IPS DF 4.7 (cell line): ENCODE data around the gene PHETA2.
"Not testable (repeated sequence)": the region's sequence is repeated elsewhere in the genome, so short reads cannot be mapped to it uniquely, and the experiment has no call there.

Source experiments
- DNase-seq: peaks from one replicate; pipeline ENCODE4 v3.0.0-alpha.2; 2013; ENCODE audit warnings: low spot score; ENCODE audit errors: extremely low read depth

PHETA2 gene

DNA sequence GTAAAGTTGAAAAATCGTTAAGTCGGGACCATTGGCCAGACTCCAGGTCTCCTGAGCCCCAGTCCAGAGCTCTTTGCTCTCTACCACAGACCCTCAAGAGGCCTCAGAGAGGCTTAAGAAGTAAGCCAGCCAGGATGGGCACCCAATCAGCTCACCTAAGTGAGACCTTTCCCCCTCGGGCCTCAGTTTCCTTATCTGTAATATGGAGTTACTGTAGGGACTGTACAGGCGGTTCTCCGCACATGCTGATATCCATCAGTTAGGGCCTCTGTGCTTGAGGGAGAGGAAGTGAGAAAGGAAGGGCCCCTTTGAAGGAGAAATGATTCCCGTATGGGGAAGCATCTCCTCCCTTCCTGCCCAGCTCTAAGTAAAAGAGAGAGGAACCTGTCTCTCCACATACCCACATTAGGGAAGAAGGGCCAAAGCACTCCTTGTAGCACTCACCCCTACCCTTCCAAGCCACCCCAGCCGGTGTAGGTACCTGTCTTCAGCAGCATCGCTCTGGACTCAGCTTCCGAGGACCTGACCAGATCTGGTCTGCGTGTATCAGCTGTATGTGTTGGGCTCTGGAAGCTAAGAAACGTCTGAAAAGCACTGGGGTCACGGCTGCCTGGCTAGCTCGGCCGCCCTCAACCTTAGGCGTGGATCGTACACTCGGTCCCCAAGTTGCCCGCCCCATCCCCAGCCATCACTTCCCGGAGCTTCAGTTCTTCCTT is 4.1 kb upstream of the PHETA2 start:
- no peak for DNase-seq

DNA sequence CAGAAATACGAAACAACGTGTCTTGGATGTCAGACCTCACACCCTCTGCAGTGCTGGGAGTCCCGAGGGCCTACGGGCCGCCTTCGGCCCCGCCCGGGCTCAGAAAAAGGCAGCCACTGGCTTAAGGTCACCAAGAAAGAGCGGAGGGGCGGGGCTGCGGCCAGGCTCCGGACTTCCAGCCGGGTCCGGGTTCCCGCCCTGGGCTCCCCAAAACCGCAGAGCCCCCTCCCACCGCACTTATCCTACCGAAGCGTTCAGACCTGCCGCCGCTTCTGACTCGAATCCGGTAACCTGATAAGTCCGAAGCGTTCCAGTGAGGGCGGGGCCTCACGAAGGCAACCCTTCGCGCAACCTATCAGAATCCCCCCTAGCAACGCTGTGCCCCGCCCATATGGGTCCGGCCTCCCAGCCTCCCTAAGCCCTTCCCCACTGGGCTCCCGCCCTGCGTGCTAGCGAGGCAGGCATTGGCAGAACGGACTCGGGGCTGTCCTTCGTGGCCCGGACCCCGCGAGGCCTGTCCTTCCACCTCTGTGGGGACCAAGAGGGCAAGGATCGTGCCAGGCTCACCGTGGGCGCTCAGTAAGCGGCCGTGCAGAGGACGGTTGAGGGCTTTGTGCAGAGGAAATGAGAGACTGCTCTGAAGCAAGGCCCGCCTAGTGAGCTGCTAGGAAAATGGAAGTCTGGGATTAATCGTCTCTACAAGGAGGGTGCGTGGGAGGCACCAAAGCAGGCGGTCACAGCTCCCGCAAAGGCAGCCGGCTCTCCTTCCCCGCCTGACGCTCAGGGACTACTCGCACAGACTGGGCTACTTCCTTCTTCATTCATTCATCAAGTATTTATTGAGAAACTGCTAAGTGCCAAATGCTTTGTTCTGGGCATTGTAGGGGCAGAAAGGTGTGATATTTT is 3.3 kb upstream of the PHETA2 start, which contains the start of gene NAGA:
NAGA (minus strand) TSS at position 296 of the 906 bp plus-strand sequence. CDS start 515 bp downstream, outside the sequence.
- peak; percentile 78 for DNase-seq

DNA sequence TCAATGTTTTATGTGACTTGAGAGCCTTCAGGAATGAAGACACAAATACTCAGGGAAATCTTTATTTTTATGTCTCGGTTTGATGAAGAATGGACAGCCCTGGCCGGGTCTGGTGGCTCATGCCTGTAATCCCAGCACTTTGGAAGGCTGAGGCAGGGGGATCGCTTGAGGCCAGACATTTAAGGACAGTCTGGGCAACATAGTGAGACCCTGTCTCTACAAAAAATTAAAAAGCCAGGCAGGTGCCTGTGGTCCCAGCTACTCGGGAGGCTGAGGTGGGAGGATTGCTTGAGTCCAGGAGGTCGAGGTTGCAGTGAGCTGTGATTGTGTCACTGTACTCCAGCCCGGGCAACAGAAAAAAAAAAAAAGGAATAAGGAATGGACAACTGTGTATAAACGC is 2.5 kb upstream of the PHETA2 start:
- DNase-seq: not testable (repeated sequence)

DNA sequence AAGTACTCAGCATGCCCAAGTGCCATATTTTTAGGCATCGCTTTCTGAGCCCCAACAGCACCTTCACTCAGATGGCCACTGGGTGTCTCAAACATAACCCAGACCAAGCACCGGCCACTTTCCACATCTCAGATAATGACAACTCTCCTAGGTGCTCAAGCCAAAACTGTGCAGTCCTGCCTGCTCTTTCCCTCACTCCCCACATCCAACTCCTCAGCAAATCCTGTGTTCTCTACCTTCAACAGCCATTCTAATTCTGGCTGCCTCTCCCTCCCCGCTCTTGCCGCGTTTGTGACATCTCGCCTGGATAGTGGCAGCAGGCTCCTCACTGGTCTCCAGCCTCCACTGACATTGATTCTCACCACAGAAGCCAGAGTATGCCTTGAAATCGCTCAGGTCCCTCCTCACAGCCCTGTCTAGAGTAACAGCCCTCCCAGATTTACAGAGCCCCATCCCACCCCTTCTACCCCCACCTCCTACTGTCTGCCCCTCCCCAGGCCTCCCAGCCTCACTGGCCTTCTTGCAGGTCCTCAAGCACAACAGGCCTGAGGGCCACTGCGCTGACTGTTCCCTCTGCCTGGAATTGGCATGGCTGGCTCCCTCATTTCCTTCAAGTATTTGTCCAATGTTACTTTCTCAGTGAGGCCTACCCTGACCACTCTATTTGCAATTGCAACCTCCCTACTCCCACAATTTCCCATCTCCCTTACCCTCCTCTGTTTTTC is 1.3 kb upstream of the PHETA2 start:
- no peak for DNase-seq

DNA sequence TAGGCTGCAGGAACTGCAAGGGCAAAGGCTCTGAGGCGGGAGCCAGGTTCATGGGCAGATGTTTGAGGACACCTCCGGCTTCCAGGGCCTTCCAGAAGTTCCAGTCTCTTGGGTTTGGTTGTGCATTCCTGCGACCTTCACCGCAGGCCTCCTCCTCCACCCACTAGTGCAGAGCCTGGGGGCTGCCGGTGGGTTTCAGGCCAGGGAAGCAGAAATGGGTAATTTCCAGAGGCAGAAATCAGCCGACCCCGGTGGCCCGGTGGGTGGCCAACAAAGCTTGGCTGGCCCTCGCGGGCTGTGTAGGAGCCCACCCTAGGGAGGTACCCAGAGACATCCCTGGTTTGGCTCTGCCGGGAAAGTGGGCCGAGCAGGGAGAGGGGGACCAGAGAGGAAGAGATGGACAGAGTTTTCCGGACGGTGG is 417 bp upstream of the PHETA2 start:
- no peak for DNase-seq

DNA sequence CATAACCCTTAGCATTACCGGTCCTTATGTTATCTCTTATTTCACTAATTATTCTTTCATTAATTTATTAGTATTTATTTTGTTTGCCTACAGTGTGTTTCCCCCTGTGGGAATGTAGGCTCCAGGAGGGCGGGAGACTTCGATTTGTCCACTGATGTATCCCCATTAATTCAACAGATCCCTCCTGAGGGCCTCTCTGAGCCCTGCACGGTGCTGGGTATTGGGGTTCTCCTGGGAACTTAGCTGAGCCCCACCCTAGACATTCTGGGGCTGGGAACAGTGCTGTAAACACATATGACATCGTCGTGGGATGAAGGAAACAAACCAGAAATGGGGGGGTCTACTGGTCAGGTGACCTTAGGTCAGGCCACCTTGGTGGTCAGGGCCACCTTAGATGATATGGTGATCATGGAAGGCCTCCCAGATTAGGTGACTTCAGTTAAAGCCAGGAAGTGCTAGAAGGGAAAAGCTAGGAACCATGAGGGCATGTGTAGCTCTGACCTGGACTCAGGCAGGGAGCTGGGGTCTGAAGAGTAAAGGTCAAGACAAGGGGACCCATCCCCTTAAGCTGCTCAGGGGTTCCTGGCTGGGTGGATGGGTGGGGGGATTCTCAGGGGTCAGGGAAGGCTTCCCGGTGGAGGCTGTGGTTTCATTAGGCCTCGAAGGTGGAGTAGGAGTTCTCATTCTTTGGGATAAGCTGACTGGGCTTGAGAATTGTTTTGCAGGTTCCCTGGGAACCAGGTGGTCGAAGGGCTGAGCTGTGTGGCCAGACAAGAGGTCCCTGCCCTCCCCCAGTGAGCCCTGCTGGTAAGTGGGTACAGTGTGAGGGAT is 1.0 kb downstream of the PHETA2 start:
- DNase-seq: no peak

DNA sequence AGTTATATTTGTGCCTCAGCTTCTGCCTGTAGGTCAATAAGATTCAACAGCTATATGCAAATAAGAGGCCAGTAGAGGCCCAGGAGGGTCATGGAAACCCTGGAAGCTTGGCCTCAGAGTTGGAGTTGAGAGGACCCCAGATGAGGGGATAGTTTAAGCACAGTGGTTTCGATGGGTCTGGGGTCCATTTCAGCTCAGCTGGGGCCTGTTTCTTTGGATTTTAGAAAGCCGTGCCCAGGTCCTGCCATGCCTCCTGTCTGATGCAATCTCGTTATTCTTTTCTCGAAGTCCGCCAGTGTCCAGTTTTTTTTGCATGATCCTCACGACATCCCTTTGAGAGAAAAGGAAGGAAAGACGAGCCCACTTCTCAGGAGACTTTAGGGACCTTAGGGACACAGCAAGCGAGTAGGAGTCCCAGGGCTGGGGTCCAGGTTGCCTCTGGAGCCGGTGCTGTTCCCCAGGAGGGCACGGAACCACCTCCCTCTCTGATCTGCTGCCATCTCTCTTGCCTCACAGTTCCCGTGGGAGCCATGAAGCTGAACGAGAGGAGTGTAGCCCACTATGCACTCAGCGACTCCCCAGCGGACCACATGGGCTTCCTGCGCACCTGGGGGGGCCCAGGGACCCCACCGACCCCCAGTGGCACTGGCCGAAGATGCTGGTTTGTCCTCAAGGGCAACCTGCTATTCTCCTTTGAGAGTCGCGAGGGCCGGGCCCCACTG is 2.9 kb downstream of the PHETA2 start:
- no peak for DNase-seq

DNA sequence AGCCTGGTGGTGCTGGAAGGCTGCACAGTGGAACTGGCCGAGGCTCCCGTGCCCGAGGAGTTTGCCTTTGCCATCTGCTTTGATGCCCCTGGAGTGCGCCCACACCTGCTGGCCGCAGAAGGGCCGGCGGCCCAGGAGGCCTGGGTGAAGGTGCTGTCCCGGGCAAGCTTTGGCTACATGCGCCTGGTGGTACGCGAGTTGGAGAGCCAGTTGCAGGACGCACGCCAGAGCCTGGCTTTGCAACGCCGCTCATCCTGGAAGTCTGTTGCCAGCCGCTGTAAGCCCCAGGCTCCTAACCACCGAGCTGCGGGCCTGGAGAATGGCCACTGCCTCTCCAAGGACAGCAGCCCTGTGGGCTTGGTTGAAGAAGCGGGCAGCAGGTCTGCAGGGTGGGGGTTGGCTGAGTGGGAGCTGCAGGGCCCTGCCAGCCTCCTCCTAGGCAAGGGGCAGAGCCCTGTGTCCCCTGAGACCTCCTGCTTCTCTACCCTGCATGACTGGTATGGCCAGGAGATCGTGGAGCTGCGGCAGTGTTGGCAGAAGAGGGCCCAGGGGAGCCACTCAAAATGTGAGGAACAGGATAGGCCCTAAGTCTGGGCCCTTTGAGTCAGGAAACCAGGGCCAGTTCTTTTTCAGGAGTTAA is 3.6 kb downstream of the PHETA2 start:
- DNase-seq: no peak

DNA sequence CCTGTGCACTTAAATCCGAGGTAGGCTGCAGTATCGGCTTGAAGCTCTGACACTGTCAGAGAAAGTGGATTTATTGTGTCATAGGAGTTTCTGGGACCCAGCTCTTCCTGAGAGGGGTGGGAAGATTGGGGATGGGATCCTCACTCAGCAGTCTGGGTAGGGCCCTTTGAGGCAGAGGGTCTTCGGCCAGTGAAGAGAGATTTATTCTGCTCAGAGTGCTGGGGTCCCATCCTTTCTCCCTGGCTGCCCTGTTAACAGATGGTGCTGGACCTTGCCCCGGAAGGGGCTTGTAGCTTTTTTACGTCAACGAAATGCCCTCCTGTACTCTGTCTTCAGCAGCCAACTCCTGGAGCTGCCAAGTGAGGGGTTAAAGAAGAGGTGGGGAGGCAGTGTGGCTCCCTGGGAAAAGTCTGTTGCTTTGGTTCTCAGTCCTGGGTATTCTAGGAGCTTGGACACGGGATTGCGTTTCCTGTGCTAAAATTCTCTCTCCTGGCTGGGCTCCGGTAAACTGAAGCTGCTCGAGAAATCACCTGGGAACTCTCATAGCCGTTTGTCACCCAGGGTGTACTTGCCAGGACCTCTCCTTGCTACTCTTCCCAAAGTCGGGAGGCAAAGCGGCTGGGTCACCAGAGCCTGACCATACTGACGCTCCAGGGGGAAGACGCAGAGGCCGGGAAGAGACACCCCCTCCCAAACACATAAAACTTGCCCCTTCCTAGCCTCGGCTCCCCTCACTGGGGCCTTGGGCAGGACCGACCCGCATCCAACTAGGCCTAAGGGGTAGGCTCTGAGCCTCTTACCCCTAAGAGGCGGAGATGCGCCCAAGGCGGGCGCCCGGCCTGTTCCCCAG is 4.6 kb downstream of the PHETA2 start:
- DNase-seq: no peak

DNA sequence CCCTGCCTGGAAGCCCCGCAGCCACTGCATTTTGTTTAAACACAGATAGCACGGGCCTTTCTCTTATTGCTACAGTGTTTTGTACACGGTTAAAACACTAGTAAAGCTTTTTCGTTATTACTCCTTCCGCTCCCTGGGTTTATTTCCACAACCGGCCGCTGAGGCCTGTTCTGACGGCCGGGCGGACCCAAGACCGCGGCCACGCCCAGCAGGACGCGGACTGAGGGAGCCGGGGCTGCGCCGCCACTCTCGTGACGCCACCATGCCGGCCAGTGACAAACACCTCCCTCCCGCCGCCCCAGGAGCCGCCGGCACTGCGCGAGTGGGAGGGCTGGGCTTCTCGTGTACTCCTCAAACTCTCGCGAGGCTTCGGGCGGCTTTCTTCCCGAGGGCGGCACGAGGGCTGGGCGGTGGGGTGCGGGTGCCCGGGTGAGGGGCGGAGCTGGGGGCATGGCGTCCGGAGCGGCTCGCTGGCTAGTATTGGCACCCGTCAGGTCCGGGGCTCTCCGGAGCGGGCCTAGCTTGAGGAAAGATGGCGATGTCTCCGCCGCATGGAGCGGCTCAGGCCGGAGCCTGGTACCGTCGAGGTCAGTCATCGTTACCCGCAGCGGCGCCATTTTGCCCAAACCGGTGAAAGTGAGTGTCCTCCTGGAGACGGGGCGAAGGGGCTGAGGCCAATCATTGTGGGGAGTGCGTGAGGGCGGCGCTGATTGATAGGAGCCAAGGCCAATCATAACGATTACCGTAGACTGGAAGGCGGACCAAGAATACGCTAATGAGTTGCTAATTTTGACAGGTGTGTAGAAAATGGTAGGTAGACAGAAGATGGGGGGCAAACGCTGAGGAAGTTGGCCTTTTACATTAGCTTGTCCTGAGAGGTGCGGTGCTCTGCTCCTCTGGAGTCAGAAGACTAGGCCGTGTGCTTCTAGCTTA is 5.5 kb downstream of the PHETA2 start, which contains the start of gene SMDT1:
SMDT1 (plus strand) TSS at position 382 of the 933 bp plus-strand sequence; CDS start at position 451, 69 bp downstream.
- DNase-seq: peak; percentile 95

DNA sequence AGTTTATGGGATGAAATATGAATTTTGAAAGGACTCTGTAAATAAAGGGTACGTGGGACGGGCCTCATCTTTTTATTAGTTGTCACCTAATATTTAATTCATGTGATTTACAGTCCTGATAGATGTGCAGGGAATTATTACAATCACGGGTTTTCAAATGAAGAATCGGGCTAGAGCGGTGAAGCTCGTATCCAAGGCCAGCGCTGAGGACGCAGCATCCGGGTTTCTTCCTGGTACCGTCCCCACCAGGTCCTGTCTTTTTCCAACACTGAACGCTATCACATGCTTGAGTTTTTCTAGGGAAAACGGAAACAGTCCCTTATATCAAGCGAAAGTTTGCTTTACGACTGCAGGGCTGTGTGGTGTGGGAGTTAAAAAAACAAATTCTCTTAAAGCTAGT is 6.2 kb downstream of the PHETA2 start:
- no peak for DNase-seq

DNA sequence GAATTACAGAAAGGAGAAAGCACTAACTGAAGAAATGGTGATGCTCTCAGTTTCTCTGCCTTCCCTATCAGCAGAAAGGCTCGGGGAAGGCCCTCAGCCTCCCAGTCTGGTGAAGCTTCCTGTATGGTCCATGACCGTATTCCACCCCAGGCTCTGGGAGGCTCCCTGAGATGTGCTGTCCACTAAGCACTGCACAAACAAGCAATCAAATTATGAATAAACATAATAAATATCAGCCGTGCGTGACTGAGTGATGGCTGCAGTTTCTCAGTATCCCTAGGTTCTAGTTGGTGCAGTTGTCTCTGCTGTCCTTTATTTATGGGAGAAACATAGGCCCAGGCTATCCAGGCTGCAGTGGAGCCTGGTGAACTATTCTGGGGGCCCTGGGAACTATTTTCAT is 9.1 kb downstream of the PHETA2 start:
- no peak for DNase-seq

DNA sequence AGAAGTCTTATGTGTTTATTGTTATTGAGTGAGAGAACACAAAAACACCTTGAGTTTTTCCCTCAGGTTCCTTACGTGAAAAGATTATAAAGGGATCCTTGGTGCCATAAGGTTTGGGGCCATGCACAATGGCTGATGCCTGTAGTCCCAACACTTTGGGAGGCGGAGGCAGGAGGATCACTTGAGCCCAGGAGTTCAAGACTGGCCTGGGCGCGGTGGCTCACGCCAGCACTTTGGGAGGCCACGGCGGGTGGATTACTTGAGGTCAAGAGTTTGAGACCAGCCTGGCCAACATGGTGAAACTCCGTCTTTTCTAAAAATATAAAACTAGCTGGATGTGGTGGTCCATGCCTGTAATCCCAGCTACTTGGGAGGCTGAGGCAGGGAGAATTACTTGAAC is 10.8 kb downstream of the PHETA2 start:
- no peak for DNase-seq

DNA sequence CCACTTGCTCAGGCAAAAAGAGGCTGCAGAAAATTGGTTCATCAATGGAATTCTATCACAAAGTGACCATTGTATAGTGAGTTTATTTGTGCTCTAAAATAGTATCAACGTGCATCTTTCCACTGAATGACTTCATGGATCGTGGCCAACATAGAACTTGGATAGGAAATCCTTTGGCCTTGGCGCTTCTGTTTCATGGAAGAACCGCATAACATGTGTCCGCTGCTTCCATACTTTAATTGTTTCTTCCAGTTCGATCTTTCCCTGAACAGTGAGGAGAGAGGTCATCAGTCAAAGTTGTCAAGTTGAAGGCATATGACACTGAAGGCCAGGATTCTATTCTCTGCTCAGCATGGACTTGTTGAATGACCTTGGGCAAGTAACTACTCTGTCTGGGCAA is 12.0 kb downstream of the PHETA2 start:
- no peak for DNase-seq

DNA sequence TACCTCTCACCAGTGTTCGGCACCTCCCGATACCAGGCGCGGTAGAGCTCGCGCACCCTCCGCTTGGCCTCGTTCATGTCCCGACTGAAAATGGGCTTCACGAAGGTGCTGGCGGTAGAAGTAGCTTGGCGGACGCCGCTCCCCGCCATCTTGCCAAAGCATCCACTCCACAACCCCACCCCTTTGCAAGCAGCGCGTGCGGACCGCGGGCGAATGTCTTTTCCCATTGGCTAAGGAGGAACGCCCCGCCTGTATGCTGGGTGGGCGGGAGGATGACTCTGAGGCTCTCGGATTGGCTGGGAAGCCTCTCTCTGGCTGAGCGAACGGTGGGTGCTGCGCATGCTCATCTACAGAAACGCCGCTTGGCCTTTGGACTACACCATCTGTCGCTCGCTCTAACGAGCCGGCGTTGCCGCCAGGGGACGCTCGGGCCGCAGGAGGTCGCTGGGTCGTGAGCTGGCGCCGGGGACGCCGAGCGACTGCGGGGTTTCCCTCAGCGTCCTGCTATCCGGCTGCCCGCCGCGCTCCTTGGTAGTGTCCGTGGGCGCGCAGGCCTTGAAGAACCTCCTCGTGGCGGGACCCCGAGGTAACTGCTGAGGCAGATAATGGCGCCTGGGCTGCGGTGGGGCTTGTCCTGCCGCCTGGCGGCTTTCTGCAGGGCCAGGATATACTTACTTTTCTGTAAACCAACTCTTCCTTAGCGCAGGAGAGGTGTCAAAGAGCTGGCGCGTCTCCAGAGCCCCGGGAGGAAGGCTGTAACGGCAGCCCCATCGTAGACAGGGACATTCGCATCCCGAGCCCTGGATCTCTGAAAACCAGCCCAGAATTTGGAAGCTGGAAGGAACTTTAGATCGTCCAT is 16.8 kb downstream of the PHETA2 start, which contains the start of gene NDUFA6:
NDUFA6 (minus strand) TSS at position 177 of the 859 bp plus-strand sequence; CDS start at position 149, 28 bp downstream.
- peak; percentile 98 for DNase-seq

DNA sequence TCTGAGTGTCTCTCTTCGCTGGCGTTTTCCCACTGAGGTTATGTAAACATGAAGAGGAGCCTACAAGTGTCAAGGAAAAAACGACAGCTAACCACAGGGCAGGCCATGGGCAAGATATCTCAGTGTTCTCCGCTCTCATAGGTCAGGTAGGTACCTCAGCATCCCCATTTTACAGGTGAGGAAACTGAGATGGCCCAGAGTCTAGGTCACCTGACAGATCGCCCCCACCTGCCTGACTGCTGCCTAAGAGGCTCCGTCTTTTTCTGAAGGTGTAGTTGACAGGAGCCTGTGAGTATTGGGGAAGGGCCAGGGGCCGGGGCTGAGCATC is 17.4 kb downstream of the PHETA2 start:
- DNase-seq: no peak

DNA sequence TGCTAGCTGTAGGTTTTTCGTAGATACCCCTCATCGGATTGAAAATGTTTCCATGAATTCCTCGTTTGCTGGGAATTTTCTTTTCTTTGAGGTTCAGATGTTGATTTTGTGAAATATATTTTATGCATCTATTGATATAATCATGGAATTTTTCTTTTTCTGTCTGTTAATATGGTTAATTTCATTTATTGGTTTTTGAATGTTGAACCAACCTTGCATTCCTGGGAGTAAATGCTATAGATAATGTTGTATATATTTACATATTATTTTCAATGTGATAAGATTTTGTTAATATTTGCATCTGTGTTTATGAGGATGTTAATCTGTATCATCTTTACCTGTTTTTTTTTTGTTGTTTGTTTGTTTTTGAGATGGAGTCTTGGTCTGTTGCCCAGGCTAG is 27.2 kb downstream of the PHETA2 start:
- DNase-seq: no peak
